ENCODE measurements around the gene ABRACL. TPM values are rescaled to one million over a fixed set of nuclear protein-coding genes. Genes with fewer than 3 reads are reported as not detected.
A peak's percentile ranks its signal among the peaks of the same experiment; 100 is the strongest.

ABRACL gene
- total and polyA plus RNA-seq, 4 donors, result 19.8 to 91.9 (median 40.5) TPM

GRCh38 chr6:139050770-139051313 lies 22.3 kb downstream of the ABRACL start:
- no peak overlapping the region for H3K4me3 ChIP-seq
- no peak for TF ChIP-seq CTCF (IDR thresholded peaks at IDR 0.05; ENCODE audit: control extremely low read depth, extremely low read depth)
- DNase-seq (no peak), ATAC-seq (ENCODE audit: insufficient read depth, low FRiP score) (no peak)
- H3K27ac ChIP-seq (ENCODE audit: low read depth in 1 of 2, low read length in 1 of 2), result no peak overlapping the region
- 82 to 83% methylated on average over 5 of the region's 5 CpGs for WGBS, 2 donors
- H3K27me3 ChIP-seq (ENCODE audit: control insufficient read depth in 3 of 3, insufficient read depth in 3 of 3, low read length in 2 of 3), result no peaks in the 10 kb centered on the region
- no peaks in the 10 kb centered on the region for H3K36me3 ChIP-seq (ENCODE audit: control insufficient read depth in 4 of 4, insufficient read depth in 4 of 4, low read length in 4 of 4)
- H3K4me1 ChIP-seq (ENCODE audit: control insufficient read depth in 5 of 5, insufficient read depth in 5 of 5, low read length in 5 of 5), result peaks cover 0 to 3% (median 0%) of the 10 kb centered on the region in 5 donors
- no peak overlapping the region for H3K9ac ChIP-seq (ENCODE audit: insufficient read depth in 1 of 2, low read length in 2 of 2)
- H3K9me3 ChIP-seq (ENCODE audit: control insufficient read depth in 4 of 4, insufficient read depth in 3 of 4, low read length in 3 of 4), result no peaks in the 10 kb centered on the region

GRCh38 chr6:139051396-139052060 lies 23.0 kb downstream of the ABRACL start:
- WGBS, 2 donors, result 85 to 90% methylated on average over 5 of the region's 5 CpGs

GRCh38 chr6:139053382-139053781 lies 24.8 kb downstream of the ABRACL start:
- Histone ChIP-seq H3K4me1 (ENCODE audit: control insufficient read depth in 5 of 5, insufficient read depth in 5 of 5, low read length in 5 of 5) (peaks cover 0 to 3% (median 0%) of the 10 kb centered on the region in 5 donors), H3K27ac (ENCODE audit: low read depth in 1 of 2, low read length in 1 of 2) (no peak overlapping the region), H3K9ac (ENCODE audit: insufficient read depth in 1 of 2, low read length in 2 of 2) (no peak overlapping the region), H3K9me3 (ENCODE audit: control insufficient read depth in 4 of 4, insufficient read depth in 3 of 4, low read length in 3 of 4) (no peaks in the 10 kb centered on the region), H3K4me3 (no peak overlapping the region), H3K27me3 (ENCODE audit: control insufficient read depth in 3 of 3, insufficient read depth in 3 of 3, low read length in 2 of 3) (no peaks in the 10 kb centered on the region), H3K36me3 (ENCODE audit: control insufficient read depth in 4 of 4, insufficient read depth in 4 of 4, low read length in 4 of 4) (no peaks in the 10 kb centered on the region)
- DNase-seq (no peak), ATAC-seq (ENCODE audit: insufficient read depth, low FRiP score) (no peak)
- WGBS, 2 donors, result 78 to 85% methylated on average over 3 of the region's 3 CpGs
- TF ChIP-seq CTCF (IDR thresholded peaks at IDR 0.05; ENCODE audit: control extremely low read depth, extremely low read depth), result no peak

More at GRCh38 chr6:139051396-139052060, 23.0 kb downstream of the ABRACL start:
- no peak for TF ChIP-seq CTCF (IDR thresholded peaks at IDR 0.05; ENCODE audit: control extremely low read depth, extremely low read depth)
- H3K36me3 ChIP-seq (ENCODE audit: control insufficient read depth in 4 of 4, insufficient read depth in 4 of 4, low read length in 4 of 4), result no peaks in the 10 kb centered on the region
- peaks cover 0 to 3% (median 0%) of the 10 kb centered on the region in 5 donors for H3K4me1 ChIP-seq (ENCODE audit: control insufficient read depth in 5 of 5, insufficient read depth in 5 of 5, low read length in 5 of 5)
- H3K27ac ChIP-seq (ENCODE audit: low read depth in 1 of 2, low read length in 1 of 2), result no peak overlapping the region
- H3K27me3 ChIP-seq (ENCODE audit: control insufficient read depth in 3 of 3, insufficient read depth in 3 of 3, low read length in 2 of 3), result no peaks in the 10 kb centered on the region
- no peak overlapping the region for H3K9ac ChIP-seq (ENCODE audit: insufficient read depth in 1 of 2, low read length in 2 of 2)
- H3K9me3 ChIP-seq (ENCODE audit: control insufficient read depth in 4 of 4, insufficient read depth in 3 of 4, low read length in 3 of 4), result no peaks in the 10 kb centered on the region
- ATAC-seq (ENCODE audit: insufficient read depth, low FRiP score) (no peak), DNase-seq (peak in 1 of 3 donors; percentile 17)
- no peak overlapping the region for H3K4me3 ChIP-seq
